Progenitor cell of endocrine pancreas (in vitro differentiated cells): Measurements from ENCODE around the gene KRT76. TPM values are rescaled to one million over a fixed set of nuclear protein-coding genes. Genes with fewer than 3 reads are reported as not detected.

Source experiments
- DNase-seq: peaks from one replicate; pipeline ENCODE4 v3.0.0; 2021; ENCODE audit warnings: low spot score; ENCODE audit not compliant: unreplicated experiment
- H3K27ac Mint-ChIP-seq: 2 replicates; pipeline ENCODE4 v1.8.0; 2021; ENCODE audit warnings: mild to moderate bottlenecking, moderate library complexity, mixed read lengths
- H3K27me3 Mint-ChIP-seq: 2 replicates; pipeline ENCODE4 v1.8.0; 2021; ENCODE audit warnings: mixed read lengths
- H3K36me3 Mint-ChIP-seq: 2 replicates; pipeline ENCODE4 v1.8.0; 2022; ENCODE audit warnings: mixed read lengths; ENCODE audit not compliant: insufficient read depth
- H3K4me1 Mint-ChIP-seq: 2 replicates; pipeline ENCODE4 v1.8.0; 2021; ENCODE audit warnings: low read depth, mixed read lengths
- H3K4me3 Mint-ChIP-seq: 2 replicates; pipeline ENCODE4 v1.8.0; 2021; ENCODE audit warnings: low read depth, mild to moderate bottlenecking, moderate library complexity, mixed read lengths
- H3K9me3 Mint-ChIP-seq: 2 replicates; pipeline ENCODE4 v1.8.0; 2021; ENCODE audit warnings: low read depth, mixed read lengths
- CTCF ChIP-seq: fragments of 200-600 bp; sonication (generic); IDR thresholded peaks from one replicate; pipeline ENCODE4 v1.5.0; 2021; ENCODE audit warnings: antibody characterized with exemption, mild to moderate bottlenecking; ENCODE audit not compliant: unreplicated experiment
- total RNA-seq: library from RNA; stranded (reverse); gene quantifications from 2 replicates; pipeline ENCODE4 v1.2.1, GENCODE V29; 2021

The KRT76 gene
- total RNA-seq, 1 donor from 2014 or later = not detected

DNA sequence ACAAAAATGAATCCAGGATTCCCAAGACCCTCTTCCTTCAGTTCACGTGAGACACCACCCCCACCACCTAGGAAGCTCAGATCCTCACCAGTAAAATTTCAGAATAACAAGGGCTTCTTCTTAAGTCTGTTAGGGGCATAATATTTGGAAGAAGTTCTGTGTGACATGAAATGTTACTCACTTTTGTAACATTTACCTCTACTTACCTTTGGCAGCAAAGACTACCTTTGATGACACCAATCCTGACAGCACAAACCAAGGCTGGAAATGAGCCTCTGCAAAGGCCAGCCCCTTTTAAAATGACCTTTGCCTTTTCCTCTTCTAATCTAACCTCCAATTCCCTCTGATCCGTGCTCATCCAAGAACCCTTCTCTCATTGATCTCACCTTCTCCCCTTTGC, 54.5 kb downstream of the KRT76 start:
- H3K4me1 Mint-ChIP-seq = no peaks in the 10 kb centered on the region
- H3K4me3 Mint-ChIP-seq = no peak overlapping the region
- H3K27ac Mint-ChIP-seq = no peak overlapping the region
- DNase-seq = no peak
- TF ChIP-seq CTCF = no peak
- H3K36me3 Mint-ChIP-seq = no peaks in the 10 kb centered on the region
- peaks cover 47% of the 10 kb centered on the region for H3K27me3 Mint-ChIP-seq
- no peaks in the 10 kb centered on the region for H3K9me3 Mint-ChIP-seq

GRCh38 chr12:52721838-52722470, 55.2 kb downstream of the KRT76 start:
- TF ChIP-seq CTCF = no peak
- DNase-seq = no peak
- H3K9me3 Mint-ChIP-seq = no peaks in the 10 kb centered on the region
- peaks cover 49% of the 10 kb centered on the region for H3K27me3 Mint-ChIP-seq
- no peaks in the 10 kb centered on the region for H3K36me3 Mint-ChIP-seq
- no peaks in the 10 kb centered on the region for H3K4me1 Mint-ChIP-seq
- no peak overlapping the region for H3K27ac Mint-ChIP-seq
- H3K4me3 Mint-ChIP-seq = no peak overlapping the region

- H3K27ac Mint-ChIP-seq = no peak overlapping the region
- H3K4me3 Mint-ChIP-seq = no peak overlapping the region
- TF ChIP-seq CTCF = no peak
- no peak for DNase-seq
- H3K27me3 Mint-ChIP-seq = peaks cover 54% of the 10 kb centered on the region
- no peaks in the 10 kb centered on the region for H3K4me1 Mint-ChIP-seq
- no peaks in the 10 kb centered on the region for H3K9me3 Mint-ChIP-seq
- no peaks in the 10 kb centered on the region for H3K36me3 Mint-ChIP-seq
Observed at GRCh38 chr12:52720365-52720886, 56.7 kb downstream of the KRT76 start.

Other genes starting within 250 kb of the KRT76 start
- gene KRT71, start 224.2 kb downstream of the KRT76 start, total RNA-seq = not detected in 2 replicates
- gene KRT74, start 203.5 kb downstream of the KRT76 start, total RNA-seq = not detected in 2 replicates
- gene KRT72, start 175.9 kb downstream of the KRT76 start, total RNA-seq = not detected in 2 replicates
- gene KRT73, start 158.8 kb downstream of the KRT76 start, total RNA-seq = not detected in 2 replicates
- gene KRT2, start 125.1 kb downstream of the KRT76 start, total RNA-seq = not detected in 2 replicates
- gene KRT1, start 96.9 kb downstream of the KRT76 start, total RNA-seq = not detected in 2 replicates
- gene KRT77, start 73.8 kb downstream of the KRT76 start, total RNA-seq = not detected in 2 replicates
- not detected in 2 replicates for gene KRT3, start 18.8 kb upstream of the KRT76 start, total RNA-seq
- gene KRT4, start 36.8 kb upstream of the KRT76 start, total RNA-seq = 0.29 and 0.38 TPM in 2 replicates
- not detected in 2 replicates for gene KRT79, start 57.0 kb upstream of the KRT76 start, total RNA-seq
- gene KRT78, start 71.6 kb upstream of the KRT76 start, total RNA-seq = not detected in 2 replicates
- 1,180 and 1,246 TPM in 2 replicates for gene KRT8, start 127.7 kb upstream of the KRT76 start, total RNA-seq
- gene KRT18, start 171.8 kb upstream of the KRT76 start, total RNA-seq = 608 and 692 TPM in 2 replicates
- 447 and 487 TPM in 2 replicates for gene EIF4B, start 229.1 kb upstream of the KRT76 start, total RNA-seq